ENCODE data around the gene TRERF1.

Gene TRERF1

DNA sequence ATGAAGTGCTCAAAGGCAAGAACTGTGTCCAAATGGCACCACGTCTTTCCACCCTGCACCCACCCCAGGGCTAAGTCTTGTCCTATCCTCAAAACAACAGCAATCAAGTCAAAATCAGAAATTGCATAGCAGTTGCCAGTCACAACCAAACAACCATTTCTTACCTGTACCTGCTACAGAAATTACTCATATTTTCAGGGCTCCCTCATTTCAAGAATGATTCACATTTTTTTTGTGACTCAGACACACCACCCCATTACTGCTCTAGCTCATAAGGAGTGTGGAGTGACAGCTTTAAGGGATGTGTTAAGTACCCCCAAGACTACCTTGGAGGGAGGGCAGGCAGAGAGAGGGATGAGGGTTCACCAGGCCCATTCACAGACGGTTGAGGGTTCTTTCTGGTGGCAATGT is 111.7 kb downstream of the TRERF1 start:
- TF ChIP-seq, protein P1, sequence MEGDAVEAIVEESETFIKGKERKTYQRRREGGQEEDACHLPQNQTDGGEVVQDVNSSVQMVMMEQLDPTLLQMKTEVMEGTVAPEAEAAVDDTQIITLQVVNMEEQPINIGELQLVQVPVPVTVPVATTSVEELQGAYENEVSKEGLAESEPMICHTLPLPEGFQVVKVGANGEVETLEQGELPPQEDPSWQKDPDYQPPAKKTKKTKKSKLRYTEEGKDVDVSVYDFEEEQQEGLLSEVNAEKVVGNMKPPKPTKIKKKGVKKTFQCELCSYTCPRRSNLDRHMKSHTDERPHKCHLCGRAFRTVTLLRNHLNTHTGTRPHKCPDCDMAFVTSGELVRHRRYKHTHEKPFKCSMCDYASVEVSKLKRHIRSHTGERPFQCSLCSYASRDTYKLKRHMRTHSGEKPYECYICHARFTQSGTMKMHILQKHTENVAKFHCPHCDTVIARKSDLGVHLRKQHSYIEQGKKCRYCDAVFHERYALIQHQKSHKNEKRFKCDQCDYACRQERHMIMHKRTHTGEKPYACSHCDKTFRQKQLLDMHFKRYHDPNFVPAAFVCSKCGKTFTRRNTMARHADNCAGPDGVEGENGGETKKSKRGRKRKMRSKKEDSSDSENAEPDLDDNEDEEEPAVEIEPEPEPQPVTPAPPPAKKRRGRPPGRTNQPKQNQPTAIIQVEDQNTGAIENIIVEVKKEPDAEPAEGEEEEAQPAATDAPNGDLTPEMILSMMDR (IDR thresholded peaks at IDR 0.05; ENCODE audit: low read depth, low read length), result no peak
- DNase-seq (ENCODE audit: low read depth in 2 of 2), result no peak
- no peak overlapping the region for H3K4me3 ChIP-seq (replicated peaks in 1 of 2; ENCODE audit: low read depth in 2 of 2, low read length in 2 of 2)

DNA sequence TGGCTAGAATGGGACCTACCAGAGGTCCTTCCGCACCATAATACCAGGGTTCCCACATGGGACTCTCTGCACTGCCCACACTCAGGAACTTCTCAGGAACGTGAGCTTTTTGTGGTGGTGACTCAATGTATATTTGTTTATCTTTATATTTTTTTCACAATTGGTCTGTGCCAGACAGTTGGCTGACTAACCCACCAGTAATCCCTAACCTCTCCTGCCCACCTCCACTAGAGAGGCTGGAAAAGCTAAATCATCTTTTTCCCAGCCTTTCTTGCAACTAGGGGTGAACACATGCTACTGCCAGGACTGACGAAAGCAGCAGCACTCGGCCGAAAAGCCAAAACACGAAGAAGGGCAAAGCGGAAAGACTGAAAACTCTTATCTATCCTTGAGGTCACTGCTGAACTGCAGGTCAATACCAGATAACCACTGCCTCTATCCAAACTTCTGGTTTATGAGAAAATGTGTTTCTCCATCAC is 112.9 kb downstream of the TRERF1 start:
- H3K4me3 ChIP-seq (replicated peaks in 1 of 2; ENCODE audit: low read depth in 2 of 2, low read length in 2 of 2), result no peak overlapping the region
- TF ChIP-seq, protein P1 (IDR thresholded peaks at IDR 0.05; ENCODE audit: low read depth, low read length), result peak; percentile 39
- peak; percentile 94 to 99 for DNase-seq (ENCODE audit: low read depth in 2 of 2)

DNA sequence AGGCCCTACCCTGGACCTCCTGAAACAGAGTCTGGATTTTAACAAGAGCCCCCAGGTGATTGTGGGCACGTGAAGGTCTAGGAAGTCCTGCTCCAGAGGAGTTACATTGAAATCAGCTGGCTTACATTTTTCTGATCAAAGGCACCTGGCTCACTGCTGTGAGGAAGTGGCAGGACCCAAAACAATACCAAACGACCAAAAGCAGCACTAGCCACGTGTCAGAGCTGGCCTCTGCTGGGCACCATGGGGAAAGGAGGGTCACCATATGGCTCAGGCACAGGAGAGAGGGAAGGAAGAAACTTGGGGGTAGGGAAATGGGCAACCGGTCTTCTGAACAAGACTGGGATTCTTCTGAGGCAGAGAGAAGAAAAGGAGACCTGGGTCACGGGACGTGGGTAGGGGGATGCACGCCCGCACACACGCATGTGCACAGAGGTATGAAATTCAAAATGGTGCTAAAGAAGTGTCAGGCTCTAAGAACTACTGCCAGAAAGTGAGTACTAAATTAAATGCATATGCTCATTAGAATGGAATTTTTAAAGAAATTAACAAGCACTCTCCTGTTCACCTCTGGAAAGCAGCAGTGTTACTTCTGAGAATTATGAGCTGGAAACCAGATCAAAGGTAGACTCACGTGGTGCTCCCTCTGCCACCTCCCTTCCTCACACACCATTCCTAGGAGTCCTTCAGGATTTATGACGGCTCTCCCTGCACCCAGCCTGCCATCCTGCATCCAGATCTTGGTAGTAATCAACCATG is 113.6 kb downstream of the TRERF1 start:
- DNase-seq (ENCODE audit: low read depth in 2 of 2), result no peak
- TF ChIP-seq, protein P1 (IDR thresholded peaks at IDR 0.05; ENCODE audit: low read depth, low read length), result no peak
- H3K4me3 ChIP-seq (replicated peaks in 1 of 2; ENCODE audit: low read depth in 2 of 2, low read length in 2 of 2), result no peak overlapping the region

DNA sequence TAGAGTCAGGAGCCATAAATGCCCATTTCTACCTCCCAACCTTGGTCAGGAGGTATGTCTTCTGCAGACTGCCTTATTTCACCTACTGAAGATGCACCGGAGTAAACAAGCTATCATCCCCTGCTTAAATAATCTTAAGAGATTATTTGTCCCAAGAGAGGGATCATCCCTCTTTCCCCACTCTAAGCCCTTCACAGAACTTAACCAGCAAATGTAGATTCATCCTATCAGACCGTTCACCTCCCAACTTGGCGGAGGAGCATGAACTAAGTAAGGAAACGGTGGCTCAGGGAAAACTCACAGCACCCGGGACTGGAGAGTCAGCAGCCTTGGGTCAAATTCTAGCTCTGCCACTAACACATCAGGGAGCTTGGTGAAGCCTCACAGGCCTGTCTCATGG is 115.3 kb downstream of the TRERF1 start:
- no peak for DNase-seq (ENCODE audit: low read depth in 2 of 2)
- TF ChIP-seq, protein P1 (IDR thresholded peaks at IDR 0.05; ENCODE audit: low read depth, low read length), result no peak
- H3K4me3 ChIP-seq (replicated peaks in 1 of 2; ENCODE audit: low read depth in 2 of 2, low read length in 2 of 2), result no peak overlapping the region

DNA sequence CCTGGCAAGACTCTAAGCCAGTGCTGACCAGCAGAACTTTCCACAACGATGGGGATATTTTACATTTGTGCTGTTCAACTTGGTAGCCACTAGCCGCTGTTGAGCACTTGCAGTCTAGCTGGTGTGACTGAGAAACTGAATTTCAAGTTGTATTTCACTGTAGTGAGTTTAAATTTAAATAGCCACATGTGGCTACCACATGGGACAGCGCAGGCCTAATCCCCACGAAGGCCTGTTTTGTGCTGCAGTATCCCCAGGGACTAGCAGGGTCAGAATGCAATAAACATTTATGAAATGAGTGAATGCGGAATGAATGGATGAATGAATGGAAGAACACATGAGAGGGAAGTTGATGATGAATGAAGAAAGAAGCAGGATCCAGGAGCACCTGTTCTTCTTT is 115.8 kb downstream of the TRERF1 start:
- no peak for DNase-seq (ENCODE audit: low read depth in 2 of 2)
- no peak overlapping the region for H3K4me3 ChIP-seq (replicated peaks in 1 of 2; ENCODE audit: low read depth in 2 of 2, low read length in 2 of 2)
- TF ChIP-seq, protein P1 (IDR thresholded peaks at IDR 0.05; ENCODE audit: low read depth, low read length), result no peak

DNA sequence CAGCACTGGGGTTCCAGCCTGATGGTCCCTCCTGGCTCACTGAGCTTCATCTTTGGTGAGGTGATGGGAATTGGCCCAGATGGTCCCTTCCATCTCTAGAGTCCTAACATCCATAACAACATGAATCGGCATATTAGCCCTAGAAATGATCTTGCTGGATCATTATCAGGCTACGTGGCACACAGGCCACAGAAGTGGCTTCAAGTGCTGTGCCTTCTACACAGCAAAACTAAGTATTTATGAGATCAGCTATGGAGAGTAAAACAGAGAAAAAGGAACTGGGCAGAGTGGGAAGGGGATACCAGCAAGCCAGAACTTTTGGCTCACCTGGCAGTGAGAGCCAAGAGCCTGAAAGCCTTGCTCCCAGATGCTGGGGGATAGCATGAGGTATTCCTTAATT is 116.9 kb downstream of the TRERF1 start:
- TF ChIP-seq, protein P1 (IDR thresholded peaks at IDR 0.05; ENCODE audit: low read depth, low read length), result no peak
- H3K4me3 ChIP-seq (replicated peaks in 1 of 2; ENCODE audit: low read depth in 2 of 2, low read length in 2 of 2), result no peak overlapping the region
- DNase-seq (ENCODE audit: low read depth in 2 of 2), result no peak
